Vagina (tissue), 2 donors: Measurements from ENCODE around the gene WDR26.

Experiments used
- POLR2A ChIP-seq, 2 donors: fragments of 450-650 bp; IDR thresholded peaks; one replicate each; pipeline ENCODE4 v1.6.1; 2017; ENCODE audit warnings: antibody characterized with exemption in 2 of 2, mild to moderate bottlenecking in 2 of 2, moderate library complexity in 2 of 2
- TF ChIP-seq, protein P1 (sequence below), 3 experiments: fragments of 450-650 bp in 2 of 3; fragments of 200-600 bp in 1 of 3; sonication (generic) in 1 of 3; IDR thresholded peaks; one replicate each; pipeline ENCODE4 v1.5.1; 2017 to 2019; ENCODE audit warnings: antibody characterized with exemption in 3 of 3, mild to moderate bottlenecking in 2 of 3, moderate library complexity in 2 of 3

DNA sequence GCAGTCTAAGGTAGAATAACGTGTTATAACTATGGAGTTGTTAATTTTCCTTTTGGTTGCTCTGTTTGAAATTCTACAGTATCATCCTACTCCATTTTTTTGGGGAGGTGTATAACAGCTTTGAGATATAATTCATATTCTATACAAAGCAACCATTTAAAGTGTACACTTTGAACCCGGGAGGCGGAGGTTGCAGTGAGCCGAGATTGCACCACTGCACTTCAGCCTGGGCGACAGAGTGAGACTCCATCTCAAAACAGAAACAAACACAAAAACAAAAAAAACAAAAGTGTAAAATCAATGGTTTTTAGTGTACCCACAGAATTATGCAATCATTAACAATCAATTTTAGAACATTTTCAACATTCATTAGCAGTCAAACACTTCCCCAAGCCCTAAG, 44.1 kb downstream of the WDR26 start:
- TF ChIP-seq, protein P1, sequence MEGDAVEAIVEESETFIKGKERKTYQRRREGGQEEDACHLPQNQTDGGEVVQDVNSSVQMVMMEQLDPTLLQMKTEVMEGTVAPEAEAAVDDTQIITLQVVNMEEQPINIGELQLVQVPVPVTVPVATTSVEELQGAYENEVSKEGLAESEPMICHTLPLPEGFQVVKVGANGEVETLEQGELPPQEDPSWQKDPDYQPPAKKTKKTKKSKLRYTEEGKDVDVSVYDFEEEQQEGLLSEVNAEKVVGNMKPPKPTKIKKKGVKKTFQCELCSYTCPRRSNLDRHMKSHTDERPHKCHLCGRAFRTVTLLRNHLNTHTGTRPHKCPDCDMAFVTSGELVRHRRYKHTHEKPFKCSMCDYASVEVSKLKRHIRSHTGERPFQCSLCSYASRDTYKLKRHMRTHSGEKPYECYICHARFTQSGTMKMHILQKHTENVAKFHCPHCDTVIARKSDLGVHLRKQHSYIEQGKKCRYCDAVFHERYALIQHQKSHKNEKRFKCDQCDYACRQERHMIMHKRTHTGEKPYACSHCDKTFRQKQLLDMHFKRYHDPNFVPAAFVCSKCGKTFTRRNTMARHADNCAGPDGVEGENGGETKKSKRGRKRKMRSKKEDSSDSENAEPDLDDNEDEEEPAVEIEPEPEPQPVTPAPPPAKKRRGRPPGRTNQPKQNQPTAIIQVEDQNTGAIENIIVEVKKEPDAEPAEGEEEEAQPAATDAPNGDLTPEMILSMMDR (IDR thresholded peaks at IDR 0.05) = no peak
- TF ChIP-seq POLR2A (IDR thresholded peaks at IDR 0.05) = no peak
